AG04450 (cell line): ENCODE results near the gene PRKD2. TPM values are rescaled to one million over a fixed set of nuclear protein-coding genes. Genes with fewer than 3 reads are reported as not detected.
A peak's percentile ranks its signal among the peaks of the same experiment; 100 is the strongest.
"Not testable (repeated sequence)": the region's sequence is repeated elsewhere in the genome, so short reads cannot be mapped to it uniquely, and the experiment has no call there.

Source experiments
- CTCF ChIA-PET: fragments of 300-600, 350-600 bp; formaldehyde crosslinking; extraction: SDS; loops from one replicate; lab custom pipeline; 2022; ENCODE audit warnings: antibody characterized with exemption, inconsistent platforms; lab: Charles Lee
- POLR2A ChIA-PET: fragments of 350-600 bp; formaldehyde crosslinking; extraction: SDS; loops from one replicate; lab custom pipeline; 2021; ENCODE audit warnings: antibody characterized with exemption, inconsistent platforms; lab: Yijun Ruan, JAX
- DNase-seq: peaks from one replicate; pipeline ENCODE4 v3.0.0-alpha.2; 2011; ENCODE audit warnings: low read depth, low spot score
- H3K27ac ChIP-seq: one replicate; pipeline ENCODE4 v1.5.1; 2012; ENCODE audit warnings: low read depth, low read length, control low read depth
- H3K27me3 ChIP-seq: one replicate; pipeline ENCODE4 v1.6.0; 2012; ENCODE audit warnings: low read length; ENCODE audit not compliant: control insufficient read depth, insufficient read depth
- H3K4me3 ChIP-seq: 2 replicates; pipeline ENCODE4 v1.5.1; 2011; ENCODE audit warnings: mild to moderate bottlenecking, low read depth, low read length, control low read depth
- H3K9me3 ChIP-seq: 2 replicates; pipeline ENCODE4 v1.5.1; 2012; ENCODE audit warnings: low read length; ENCODE audit not compliant: control insufficient read depth, insufficient read depth
- polyA minus RNA-seq: library from RNA; depleted of rRNA, polyadenylated mRNA; stranded (reverse); fragments of >200 nt; gene quantifications from 2 replicates; pipeline ENCODE4 v1.2.3, GENCODE V29; 2011; rRNA and poly(A)+ RNA removed
- polyA plus RNA-seq: library from polyadenylated mRNA; depleted of rRNA; stranded (reverse); fragments of >200 nt; gene quantifications from 2 replicates; pipeline ENCODE4 v1.2.3, GENCODE V29; 2011; rRNA removed
- TF ChIP-seq, protein P1 (sequence below): IDR thresholded peaks from 2 replicates; pipeline ENCODE4 v1.5.1; 2011; ENCODE audit warnings: low read depth, low read length, control low read depth, inconsistent platforms

PRKD2 gene
- polyA plus RNA-seq (6.7 and 10.3 TPM in 2 replicates), polyA minus RNA-seq (15.2 and 18.8 TPM in 2 replicates)

DNA sequence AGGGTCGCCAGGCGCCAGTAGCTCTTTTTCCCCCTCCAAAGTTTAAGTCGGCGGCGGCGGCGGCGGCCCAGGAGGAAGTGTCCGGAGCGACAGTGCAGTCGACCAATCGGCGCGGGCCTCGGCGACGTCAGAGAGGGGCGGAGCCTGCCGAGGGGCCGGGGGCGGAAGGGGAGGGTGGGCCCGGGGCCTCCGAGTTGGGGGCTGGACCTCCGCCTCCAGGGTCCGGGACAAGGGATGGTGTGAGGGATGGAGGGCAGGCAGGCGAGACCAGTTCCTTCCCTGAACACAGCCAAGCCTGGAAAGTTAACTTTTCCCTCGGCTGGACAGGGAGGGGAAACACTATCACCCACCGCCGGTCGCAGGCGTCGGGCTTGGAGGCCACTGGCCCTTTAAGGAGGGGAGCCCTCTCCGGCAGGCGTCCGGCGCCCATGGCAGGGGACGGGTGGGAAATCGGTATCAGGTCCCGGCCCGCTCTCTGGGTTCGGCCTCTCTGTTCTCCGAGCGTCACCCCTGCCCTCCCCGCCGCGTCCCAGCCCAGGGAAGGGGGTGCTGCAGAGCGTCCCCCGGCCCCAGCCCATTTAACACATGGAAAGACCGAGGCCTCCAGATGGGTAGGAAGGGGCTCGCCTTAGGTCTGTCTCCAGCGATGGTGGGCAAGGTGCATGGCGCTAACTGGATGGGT, at the start of gene PRKD2:
TSS of gene PRKD2 (minus strand) at position 81 of the 682 bp plus-strand sequence. CDS start 744 bp downstream, outside the sequence.
- peak; percentile 43 for DNase-seq
- Histone ChIP-seq H3K9me3 (no peaks in the 10 kb centered on the region; the same call in 1 of the 2 replicates), H3K27ac (peak within 1 kb of the TSS; percentile 21), H3K27me3 (no peaks in the 10 kb centered on the region), H3K4me3 (peak within 1 kb of the TSS; percentile 76)
- ChIA-PET CTCF (interaction anchor here (6.5 kb wide), 1 partner anchor 13 kb away, joined by 46 read pairs; no protein-coding TSS in a partner anchor), POLR2A (interaction anchor here (1.0 kb wide), 1 partner anchor 13 kb away, joined by 3 read pairs; no protein-coding TSS in a partner anchor)
- TF ChIP-seq, protein P1, sequence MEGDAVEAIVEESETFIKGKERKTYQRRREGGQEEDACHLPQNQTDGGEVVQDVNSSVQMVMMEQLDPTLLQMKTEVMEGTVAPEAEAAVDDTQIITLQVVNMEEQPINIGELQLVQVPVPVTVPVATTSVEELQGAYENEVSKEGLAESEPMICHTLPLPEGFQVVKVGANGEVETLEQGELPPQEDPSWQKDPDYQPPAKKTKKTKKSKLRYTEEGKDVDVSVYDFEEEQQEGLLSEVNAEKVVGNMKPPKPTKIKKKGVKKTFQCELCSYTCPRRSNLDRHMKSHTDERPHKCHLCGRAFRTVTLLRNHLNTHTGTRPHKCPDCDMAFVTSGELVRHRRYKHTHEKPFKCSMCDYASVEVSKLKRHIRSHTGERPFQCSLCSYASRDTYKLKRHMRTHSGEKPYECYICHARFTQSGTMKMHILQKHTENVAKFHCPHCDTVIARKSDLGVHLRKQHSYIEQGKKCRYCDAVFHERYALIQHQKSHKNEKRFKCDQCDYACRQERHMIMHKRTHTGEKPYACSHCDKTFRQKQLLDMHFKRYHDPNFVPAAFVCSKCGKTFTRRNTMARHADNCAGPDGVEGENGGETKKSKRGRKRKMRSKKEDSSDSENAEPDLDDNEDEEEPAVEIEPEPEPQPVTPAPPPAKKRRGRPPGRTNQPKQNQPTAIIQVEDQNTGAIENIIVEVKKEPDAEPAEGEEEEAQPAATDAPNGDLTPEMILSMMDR, result no peak

DNA sequence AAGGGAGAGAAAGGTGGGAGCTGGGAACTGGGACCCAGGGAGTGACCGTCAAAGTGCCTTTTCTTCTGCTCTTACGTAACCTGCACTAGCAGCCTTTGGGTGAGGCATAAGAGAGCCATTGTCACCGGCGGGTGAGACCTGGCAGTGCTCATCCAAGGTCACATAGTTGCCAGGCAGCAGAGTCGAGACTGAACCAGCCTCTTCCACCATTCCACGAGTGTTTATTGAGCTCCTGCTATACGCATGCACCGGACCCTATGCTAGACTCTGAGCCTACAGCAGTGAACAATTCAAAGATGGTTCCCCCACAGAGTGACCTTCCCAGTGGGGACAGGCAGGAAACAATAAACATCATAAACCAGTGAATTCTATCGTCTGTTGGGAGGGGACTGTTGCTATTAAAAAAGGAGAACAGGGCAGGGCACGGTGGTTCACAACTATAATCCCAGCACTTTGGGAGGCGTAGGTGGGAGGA, 47.9 kb upstream of the PRKD2 start:
- TF ChIP-seq, protein P1, result no peak
- Histone ChIP-seq H3K4me3 (no peak overlapping the region), H3K9me3 (no peaks in the 10 kb centered on the region), H3K27me3 (no peaks in the 10 kb centered on the region), H3K27ac (no peak overlapping the region)
- no peak for DNase-seq
- CTCF ChIA-PET, result no interaction called here
- POLR2A ChIA-PET, result interaction anchor here (1.3 kb wide), 1 partner anchor 24 kb away, joined by 3 read pairs; the partner anchor contains the start of gene SLC1A5

DNA sequence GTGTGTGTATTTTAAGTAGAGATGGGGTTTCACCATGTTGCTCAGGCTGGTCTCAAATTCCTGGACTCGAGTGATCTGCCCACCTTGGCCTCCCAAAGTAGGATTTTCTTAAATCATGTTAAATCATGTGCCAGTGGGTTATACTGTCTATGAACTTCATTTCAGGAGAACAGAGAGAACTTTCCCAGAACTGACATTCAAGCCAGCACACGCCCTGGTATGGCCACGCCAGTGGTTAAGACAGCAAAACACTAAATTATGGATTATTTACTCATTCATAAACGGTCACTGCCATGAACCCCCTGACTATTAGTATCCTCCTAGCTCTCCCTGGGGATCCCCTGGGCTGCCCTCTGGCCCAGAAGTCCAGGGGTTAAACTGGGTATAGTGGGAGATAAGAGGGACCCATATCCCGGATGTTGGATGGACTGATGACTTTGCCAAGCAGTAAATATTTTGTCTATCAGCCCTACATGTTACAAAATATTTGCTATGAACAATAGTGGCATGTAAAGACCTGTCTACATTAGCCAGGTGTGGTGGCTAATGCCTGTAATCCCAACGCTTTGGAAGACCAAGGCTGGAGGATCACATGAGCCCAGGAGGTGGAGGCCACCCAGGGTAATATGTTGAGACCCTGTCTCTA, 45.5 kb upstream of the PRKD2 start:
- H3K4me3 ChIP-seq, result no peak overlapping the region
- H3K27ac ChIP-seq, result no peak overlapping the region
- ChIA-PET CTCF (no interaction called here), POLR2A (no interaction called here)
- TF ChIP-seq, protein P1, result no peak
- DNase-seq, result no peak
- H3K27me3 ChIP-seq, result no peaks in the 10 kb centered on the region
- no peaks in the 10 kb centered on the region for H3K9me3 ChIP-seq

DNA sequence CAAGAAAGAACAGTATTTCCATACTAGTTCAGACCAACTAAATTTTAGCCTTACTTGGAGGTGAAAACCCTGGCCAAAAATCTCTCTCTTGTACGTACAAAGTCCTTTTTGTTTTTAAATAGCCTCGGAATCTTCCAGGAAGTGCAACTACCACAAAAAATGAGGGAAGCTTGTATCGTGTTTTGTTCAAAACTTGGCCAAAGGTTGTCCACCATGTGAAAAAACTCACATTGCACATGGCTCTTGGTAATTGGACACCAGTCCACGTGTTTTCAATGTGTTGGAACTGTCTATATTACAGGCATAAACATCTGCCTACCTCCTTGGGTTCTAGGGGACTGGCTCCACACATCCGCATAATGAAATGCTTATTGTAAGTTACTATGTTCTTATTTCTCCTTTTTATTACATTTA, 44.5 kb upstream of the PRKD2 start:
- Histone ChIP-seq H3K27me3 (no peaks in the 10 kb centered on the region), H3K27ac (peak overlapping the region; percentile 34), H3K9me3 (no peaks in the 10 kb centered on the region; the same call in 1 of the 2 replicates), H3K4me3 (no peak overlapping the region)
- CTCF ChIA-PET, result interaction anchor here (1.0 kb wide), 1 partner anchor 77 kb away, joined by 3 read pairs; no protein-coding TSS in a partner anchor
- TF ChIP-seq, protein P1, result no peak
- POLR2A ChIA-PET, result interaction anchor here (0.7 kb wide), 1 partner anchor 24 kb away, joined by 4 read pairs; no protein-coding TSS in a partner anchor
- DNase-seq, result peak; percentile 66

DNA sequence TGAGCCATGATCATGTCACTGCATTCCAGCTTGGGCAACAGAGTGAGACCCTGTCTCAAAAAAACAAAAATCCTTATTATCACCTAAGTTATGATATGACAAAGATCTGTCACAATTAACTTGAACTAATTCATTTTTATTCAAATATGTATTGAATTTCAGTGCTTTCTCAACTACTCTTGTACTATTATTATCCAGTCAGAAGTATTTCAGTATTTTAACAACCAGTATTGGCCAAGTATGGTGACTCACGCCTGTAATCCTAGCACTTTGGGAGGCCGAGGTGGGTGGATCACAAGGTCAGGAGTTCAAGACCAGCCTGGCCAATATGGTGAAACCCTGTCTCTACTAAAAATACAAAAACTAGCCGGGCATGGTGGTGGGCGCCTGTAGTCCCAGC, 44.0 kb upstream of the PRKD2 start:
- H3K27me3 ChIP-seq, H3K9me3 ChIP-seq, H3K4me3 ChIP-seq, DNase-seq: not testable (repeated sequence)
- H3K27ac ChIP-seq, result peak overlapping the region; percentile 96
- POLR2A ChIA-PET, result interaction anchor here (1.5 kb wide), 1 partner anchor 32 kb away, joined by 5 read pairs; no protein-coding TSS in a partner anchor
- CTCF ChIA-PET, result interaction anchor here (1.0 to 1.5 kb wide), 2 partner anchors 77 to 80 kb away, joined by 3 to 4 read pairs; no protein-coding TSS in a partner anchor
